HG02678 (cell line): ENCODE measurements around the gene RMI2.

ENCODE experiments used
- ATAC-seq: cut with Tn5 transposase; IDR thresholded peaks from one replicate; pipeline ENCODE4 v1.9.1; 2021; ENCODE audit warnings: mild to moderate bottlenecking, moderate library complexity; ENCODE audit not compliant: unreplicated experiment

The RMI2 gene

GRCh38 chr16:11396241-11397048, 51.2 kb downstream of the RMI2 start:
- no peak for ATAC-seq

- no peak for ATAC-seq
Measured at GRCh38 chr16:11398136-11398535, 52.9 kb downstream of the RMI2 start.

GRCh38 chr16:11398851-11399250, 53.6 kb downstream of the RMI2 start:
- no peak for ATAC-seq

GRCh38 chr16:11399261-11399831, 54.1 kb downstream of the RMI2 start:
- ATAC-seq, result no peak

- no peak for ATAC-seq
Measured at GRCh38 chr16:11400076-11400475, 54.8 kb downstream of the RMI2 start.
